HCT116 (cell line): Measurements from ENCODE around the gene WAS. TPM values are rescaled to one million over a fixed set of nuclear protein-coding genes. Genes with fewer than 3 reads are reported as not detected.

Experiments used
- ATAC-seq: fragments of 200-7000 bp; cut with Tn5 transposase; 2 replicates; pipeline ENCODE4 v1.9.1; 2020; ENCODE audit warnings: mild to moderate bottlenecking, moderate library complexity
- BruUV-seq: library from RNA; stranded (reverse); fragments of 400-500 nt; replicated peaks from 2 replicates; lab custom pipeline; 2021; lab: Mats Ljungman, UMichigan
- CTCF ChIA-PET: fragments of 300-600 bp; sonication (Branson Sonifier 250); formaldehyde crosslinking; loops from one replicate; lab custom pipeline; 2021; ENCODE audit warnings: antibody characterized with exemption; lab: Charles Lee
- POLR2A ChIA-PET: fragments of 300-600, 350-600 bp; sonication (Branson Sonifier 250); formaldehyde crosslinking; loops from one replicate; lab custom pipeline; 2021; ENCODE audit warnings: antibody characterized with exemption; lab: Charles Lee
- RAD21 ChIA-PET, 2 experiments: fragments of 300-600 bp; sonication (Branson Sonifier 250); formaldehyde crosslinking; loops; one replicate each; lab custom pipeline; 2023; ENCODE audit warnings: low total read pairs in 2 of 2; ENCODE audit not compliant: uncharacterized antibody in 2 of 2, unreplicated experiment in 2 of 2, low non-redundant PET in 1 of 2; lab: Charles Lee
- DNase-seq: peaks from one replicate; pipeline ENCODE4 v3.0.0-alpha.2; 2010; ENCODE audit warnings: low read depth, low spot score
- H2AFZ ChIP-seq: fragments of 200-600 bp; shearing (Covaris generic), sonication (generic); 2 replicates; pipeline ENCODE4 v1.6.1; 2017; ENCODE audit warnings: low read depth, mixed run types, mixed read lengths, antibody characterized with exemption, low read length; ENCODE audit not compliant: poor library complexity, severe bottlenecking
- H3K27ac ChIP-seq: 2 replicates; pipeline ENCODE4 v1.5.1; 2012; ENCODE audit warnings: low read depth, low read length
- H3K27me3 ChIP-seq: fragments of 200-600 bp; sonication (generic); 2 replicates; pipeline ENCODE4 v1.6.1; 2016; ENCODE audit warnings: mixed run types, low read length, mixed read lengths; ENCODE audit not compliant: insufficient read depth
- H3K36me3 ChIP-seq, 2 experiments: fragments of 200-500 bp in 1 of 2; fragments of 200-600 bp in 1 of 2; sonication (Bioruptor generic) in 1 of 2; sonication (generic) in 1 of 2; 2 replicates each; pipeline versions ENCODE4 v1.5.1 to v1.6.1; 2014 to 2016; ENCODE audit warnings: low read length in 2 of 2, inconsistent platforms in 1 of 2, mixed read lengths in 1 of 2, mixed run types in 1 of 2; ENCODE audit not compliant: insufficient read depth in 2 of 2, control insufficient read depth in 1 of 2
- H3K4me1 ChIP-seq, 2 experiments: fragments of 200-600 bp in 1 of 2; sonication (generic) in 1 of 2; 2 replicates each; pipeline versions ENCODE4 v1.5.1 to v1.6.1; 2012 to 2017; ENCODE audit warnings: low read length in 2 of 2, inconsistent platforms in 1 of 2, mild to moderate bottlenecking in 1 of 2, mixed read lengths in 1 of 2, mixed run types in 1 of 2, moderate library complexity in 1 of 2; ENCODE audit not compliant: insufficient read depth in 2 of 2, control insufficient read depth in 1 of 2
- H3K4me2 ChIP-seq: fragments of 200-600 bp; sonication (generic); 2 replicates; pipeline ENCODE4 v1.6.1; 2017; ENCODE audit warnings: mixed run types, low read length, mixed read lengths
- H3K4me3 ChIP-seq, 2 experiments: fragments of 200-600 bp in 1 of 2; sonication (generic) in 1 of 2; replicated peaks in 1 of 2; 2 replicates each; pipeline ENCODE4 v1.5.1; 2011 to 2016; ENCODE audit warnings: low read length in 2 of 2, control low read depth in 1 of 2, low read depth in 1 of 2, mild to moderate bottlenecking in 1 of 2, mixed read lengths in 1 of 2, mixed run types in 1 of 2
- H3K79me2 ChIP-seq: fragments of 200-600 bp; sonication (generic); 2 replicates; pipeline ENCODE4 v1.6.1; 2017; ENCODE audit warnings: mild to moderate bottlenecking, mixed run types, low read length, moderate library complexity, mixed read lengths; ENCODE audit not compliant: insufficient read depth
- H3K9ac ChIP-seq: fragments of 200-600 bp; sonication (generic); 2 replicates; pipeline ENCODE4 v1.6.1; 2016; ENCODE audit warnings: low read length, mixed read lengths
- H3K9me2 ChIP-seq: fragments of 200-600 bp; sonication (generic), shearing (Covaris generic); 2 replicates; pipeline ENCODE4 v1.6.1; 2017; ENCODE audit warnings: mixed run types, mild to moderate bottlenecking, moderate library complexity; ENCODE audit not compliant: insufficient read depth
- H3K9me3 ChIP-seq, 2 experiments: fragments of 200-500 bp in 1 of 2; fragments of 200-600 bp in 1 of 2; sonication (Bioruptor generic) in 1 of 2; sonication (generic) in 1 of 2; 2 replicates each; pipeline ENCODE4 v1.6.1; 2014 to 2017; ENCODE audit warnings: low read length in 2 of 2, mixed read lengths in 2 of 2, inconsistent platforms in 1 of 2, low read depth in 1 of 2, mild to moderate bottlenecking in 1 of 2, mixed run types in 1 of 2, moderate library complexity in 1 of 2; ENCODE audit not compliant: control insufficient read depth in 1 of 2, insufficient read depth in 1 of 2
- H4K20me1 ChIP-seq: fragments of 200-600 bp; sonication (generic), shearing (Covaris generic); 2 replicates; pipeline ENCODE4 v1.6.1; 2017; ENCODE audit warnings: mixed run types, mild to moderate bottlenecking, moderate library complexity; ENCODE audit not compliant: insufficient read depth
- CEBPB ChIP-seq: IDR thresholded peaks from 2 replicates; pipeline ENCODE4 v1.6.1; 2012; ENCODE audit warnings: low read depth
- JUND ChIP-seq: IDR thresholded peaks from 2 replicates; pipeline ENCODE4 v1.6.1; 2012
- RAD21 ChIP-seq: IDR thresholded peaks from 2 replicates; pipeline ENCODE4 v1.6.1; 2012; ENCODE audit warnings: low read depth, mild to moderate bottlenecking
- SP1 ChIP-seq: IDR thresholded peaks from 2 replicates; pipeline ENCODE4 v1.6.1; 2012; ENCODE audit warnings: low read depth
- SRF ChIP-seq: IDR thresholded peaks from 2 replicates; pipeline ENCODE4 v1.6.1; 2012; ENCODE audit warnings: low read depth
- TCF7L2 ChIP-seq: IDR thresholded peaks from 2 replicates; pipeline ENCODE4 v1.7.0; 2011; ENCODE audit warnings: borderline replicate concordance, inconsistent platforms; ENCODE audit not compliant: insufficient read depth, insufficient read length; ENCODE audit errors: extremely low read depth
- intact Hi-C: fragments of 100-400 bp; cut with micrococcal nuclease; formaldehyde crosslinking; loops from 2 replicates; pipeline ENCODE4 v1.10.0; 2022
- total RNA-seq: library from RNA; stranded (reverse); gene quantifications from one replicate; pipeline ENCODE4 v1.2.1, GENCODE V29; 2021; ENCODE audit not compliant: unreplicated experiment

The WAS gene
- total RNA-seq, 1 experiment from 2014 or later = 0.84 TPM

- 0 out of 2 replicates have a peak, but pooled peaks cover 4% of the 10 kb centered on the region for H4K20me1 ChIP-seq
- H3K9ac ChIP-seq = no peak overlapping the region
- CTCF ChIA-PET = no interaction called here
- POLR2A ChIA-PET = no interaction called here
- no peaks in the 10 kb centered on the region for H3K9me3 ChIP-seq
- H3K9me2 ChIP-seq = no peaks in the 10 kb centered on the region
- no peak overlapping the region for H2AFZ ChIP-seq
- TF ChIP-seq SRF (no peak), RAD21 (no peak), TCF7L2 (no peak)
- peaks cover 7 to 9% of the 10 kb centered on the region in 2 experiments; a peak in 3 of 4 replicates for H3K36me3 ChIP-seq
- H3K4me3 ChIP-seq = no peak overlapping the region
- H3K4me2 ChIP-seq = no peak overlapping the region
- no peak overlapping the region for H3K27ac ChIP-seq
- intact Hi-C loops = no loop called here
- H3K4me1 ChIP-seq = peaks cover 0 to 13% of the 10 kb centered on the region in 2 experiments; a peak in 1 of 4 replicates
- ATAC-seq (no peak), DNase-seq (no peak)
- peaks cover 43% of the 10 kb centered on the region for H3K79me2 ChIP-seq
- H3K27me3 ChIP-seq = no peaks in the 10 kb centered on the region
- no TSS peak for BruUV-seq
- RAD21 ChIA-PET = no interaction called here
Measured at GRCh38 chrX:48703228-48703627, 19.6 kb downstream of the WAS start.

GRCh38 chrX:48703642-48704481, 20.3 kb downstream of the WAS start:
- H3K9me3 ChIP-seq = no peaks in the 10 kb centered on the region
- ATAC-seq = peak; percentile 72
- H3K4me1 ChIP-seq = peaks cover 0 to 13% of the 10 kb centered on the region in 2 experiments; a peak in 1 of 4 replicates
- H3K4me2 ChIP-seq = 0 out of 2 replicates have a peak overlapping the region, but pooled peaks have one; percentile 9
- peaks cover 8 to 9% of the 10 kb centered on the region in 2 experiments; a peak in 3 of 4 replicates for H3K36me3 ChIP-seq
- ChIA-PET POLR2A (no interaction called here), CTCF (no interaction called here), RAD21 (no interaction called here)
- H2AFZ ChIP-seq = no peak overlapping the region
- no peak overlapping the region for H3K4me3 ChIP-seq
- H3K27ac ChIP-seq = 0 out of 2 replicates have a peak overlapping the region, but pooled peaks have one; percentile 26
- no TSS peak for BruUV-seq
- H3K79me2 ChIP-seq = peaks cover 37% of the 10 kb centered on the region
- H3K27me3 ChIP-seq = no peaks in the 10 kb centered on the region
- intact Hi-C loops = no loop called here
- TF ChIP-seq RAD21 = no peak
- no peak for TF ChIP-seq CEBPB
- peak; percentile 34; the same call in 1 of the 2 replicates for TF ChIP-seq JUND
- 0 out of 2 replicates have a peak, but pooled peaks have one; percentile 17 for TF ChIP-seq SP1
- DNase-seq = no peak
- 0 out of 2 replicates have a peak, but pooled peaks cover 4% of the 10 kb centered on the region for H4K20me1 ChIP-seq
- H3K9ac ChIP-seq = no peak overlapping the region
- H3K9me2 ChIP-seq = no peaks in the 10 kb centered on the region
